HepG2 (cell line): ENCODE data around the gene ATP8A1.

ENCODE experiments used
- ATF6 ChIP-seq: sonication (generic); formaldehyde crosslinking; conservative IDR thresholded peaks from 2 replicates; pipeline ENCODE4 v1.4.0; 2020; ENCODE audit warnings: missing genetic modification reagents
- CBX2 ChIP-seq, 2 experiments: fragments of 200-600 bp in 1 of 2; sonication (generic); formaldehyde crosslinking in 1 of 2; IDR thresholded peaks; 2 replicates each; pipeline versions ENCODE4 v1.7.0 to v1.8.1; 2018 to 2022; ENCODE audit warnings: low read depth in 2 of 2, low read length in 1 of 2, mild to moderate bottlenecking in 1 of 2, missing genetic modification reagents in 1 of 2
- CREB3 ChIP-seq: sonication (generic); formaldehyde crosslinking; IDR thresholded peaks from 2 replicates; pipeline ENCODE4 v1.5.0; 2020; ENCODE audit warnings: missing genetic modification reagents
- EED ChIP-seq: sonication (generic); formaldehyde crosslinking; IDR thresholded peaks from 2 replicates; pipeline ENCODE4 v1.5.0; 2020; ENCODE audit warnings: mild to moderate bottlenecking, missing genetic modification reagents
- ELF4 ChIP-seq: sonication (generic); formaldehyde crosslinking; IDR thresholded peaks from 2 replicates; pipeline ENCODE4 v1.5.0; 2020; ENCODE audit warnings: missing genetic modification reagents, mild to moderate bottlenecking, moderate library complexity, borderline replicate concordance
- IRF9 ChIP-seq: sonication (generic); formaldehyde crosslinking; IDR thresholded peaks from 2 replicates; pipeline ENCODE4 v1.8.0; 2022; ENCODE audit warnings: missing genetic modification reagents, mild to moderate bottlenecking, borderline replicate concordance
- NONO ChIP-seq, 2 experiments: fragments of 450-650 bp in 1 of 2; sonication (generic) in 1 of 2; formaldehyde crosslinking in 1 of 2; IDR thresholded peaks in 1 of 2; conservative IDR thresholded peaks in 1 of 2; 2 replicates each; pipeline versions ENCODE4 v1.6.1 to v1.8.0; 2017 to 2022; ENCODE audit warnings: mild to moderate bottlenecking in 1 of 2, missing genetic modification reagents in 1 of 2, moderate library complexity in 1 of 2
- RAD21 ChIP-seq: fragments of 450-650 bp; formaldehyde crosslinking; IDR thresholded peaks from 2 replicates; pipeline ENCODE4 v1.5.0; 2020; ENCODE audit warnings: mild to moderate bottlenecking
- TAF1 ChIP-seq: sonication (generic); formaldehyde crosslinking; IDR thresholded peaks from 2 replicates; pipeline ENCODE4 v1.4.0; 2020; ENCODE audit warnings: missing genetic modification reagents
- WIZ ChIP-seq: sonication (generic); formaldehyde crosslinking; IDR thresholded peaks from 2 replicates; pipeline ENCODE4 v1.5.1; 2020; ENCODE audit warnings: mild to moderate bottlenecking, missing genetic modification reagents
- ZBTB33 ChIP-seq: sonication (generic); formaldehyde crosslinking; IDR thresholded peaks from 2 replicates; pipeline ENCODE4 v1.4.0; 2020; ENCODE audit warnings: missing genetic modification reagents
- ZNF3 ChIP-seq: IDR thresholded peaks from 2 replicates; pipeline ENCODE4 v1.7.0; 2017; ENCODE audit warnings: inconsistent platforms
- ZNF350 ChIP-seq: sonication (generic); formaldehyde crosslinking; IDR thresholded peaks from 2 replicates; pipeline ENCODE4 v1.4.0; 2020; ENCODE audit warnings: mild to moderate bottlenecking, low read depth, missing genetic modification reagents, borderline replicate concordance

DNA sequence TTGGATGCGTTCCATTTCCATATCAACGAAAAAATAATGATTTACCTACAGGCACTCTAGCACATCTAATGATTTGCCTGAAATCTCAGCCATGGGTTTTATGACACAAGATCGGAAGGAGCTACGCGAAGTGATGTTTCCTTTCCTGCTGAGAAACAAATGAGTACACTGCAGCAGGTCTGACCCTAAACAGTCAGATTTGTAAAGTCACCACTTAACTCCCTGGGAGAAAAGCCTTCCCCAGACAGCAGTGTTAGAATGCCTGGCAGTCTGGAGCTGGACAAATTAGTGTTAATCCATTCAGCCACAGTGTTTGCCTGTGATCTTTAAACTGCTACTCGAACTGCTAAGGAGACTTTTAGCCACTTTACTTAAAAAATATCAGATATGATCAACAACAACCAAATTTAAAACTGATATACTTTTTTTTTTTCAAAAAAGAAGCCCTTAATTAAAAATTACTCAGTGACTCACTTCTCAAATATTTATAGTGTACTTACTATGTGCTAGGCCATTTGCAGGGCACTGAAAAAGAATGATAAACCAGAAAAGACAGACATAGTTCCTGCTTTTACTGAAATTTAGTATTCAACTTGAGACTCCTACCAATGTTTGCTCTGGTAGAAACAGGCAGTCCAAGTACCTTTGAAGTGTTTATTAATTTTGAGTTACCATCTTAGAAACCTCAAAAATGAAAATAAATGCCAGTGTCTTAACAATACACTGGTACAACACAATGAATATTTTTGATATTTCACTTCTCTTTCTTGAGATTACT lies 155.1 kb downstream of the ATP8A1 start:
- TF ChIP-seq NONO (IDR thresholded peaks at IDR 0.05) (no peak), NONO (CRISPR knock-in tag; conservative IDR thresholded peaks at IDR 0.05) (no peak), RAD21 (CRISPR knock-in tag) (no peak), TAF1 (CRISPR knock-in tag) (no peak), WIZ (no peak), CBX2 (IDR thresholded peaks at IDR 0.05; ENCODE audit: low read depth, low read length) (no peak), CBX2 (CRISPR knock-in tag; IDR thresholded peaks at IDR 0.05; ENCODE audit: low read depth) (no peak), ELF4 (CRISPR knock-in tag) (no peak), ZBTB33 (CRISPR knock-in tag) (no peak), ATF6 (CRISPR knock-in tag) (no peak), IRF9 (CRISPR knock-in tag) (no peak), ZNF3 (no peak), CREB3 (CRISPR knock-in tag) (no peak), ZNF350 (CRISPR knock-in tag) (no peak), EED (no peak)
